Measurements from ENCODE around the gene PCDH8. TPM values are rescaled to one million over a fixed set of nuclear protein-coding genes. Genes with fewer than 3 reads are reported as not detected.

PCDH8 gene
- total RNA-seq, 1 donor from 2014 or later = not detected

GRCh38 chr13:52811841-52812240, 36.6 kb downstream of the PCDH8 start:
- Mint-ChIP-seq H3K27ac (no peak overlapping the region), H3K27me3 (peaks cover 5% of the 10 kb centered on the region), H3K4me3 (no peak overlapping the region), H3K36me3 (ENCODE audit: low read depth) (no peaks in the 10 kb centered on the region), H3K4me1 (no peaks in the 10 kb centered on the region), H3K9me3 (no peaks in the 10 kb centered on the region)
- no peak for TF ChIP-seq CTCF (IDR thresholded peaks at IDR 0.05)
- POLR2A ChIA-PET = no interaction called here
- intact Hi-C loops (cut with micrococcal nuclease) = no loop called here
- CTCF ChIA-PET = no interaction called here
- DNase-seq (no peak), ATAC-seq (ENCODE audit: low read depth) (no peak)

GRCh38 chr13:52810526-52810925, 37.9 kb downstream of the PCDH8 start:
- ATAC-seq (ENCODE audit: low read depth) (no peak), DNase-seq (no peak)
- H3K4me1 Mint-ChIP-seq = no peaks in the 10 kb centered on the region
- peaks cover 5% of the 10 kb centered on the region for H3K27me3 Mint-ChIP-seq
- no peak overlapping the region for H3K27ac Mint-ChIP-seq
- ChIA-PET POLR2A (no interaction called here), CTCF (no interaction called here)
- no peak overlapping the region for H3K4me3 Mint-ChIP-seq
- TF ChIP-seq CTCF (IDR thresholded peaks at IDR 0.05) = no peak
- no peaks in the 10 kb centered on the region for H3K9me3 Mint-ChIP-seq
- no peaks in the 10 kb centered on the region for H3K36me3 Mint-ChIP-seq (ENCODE audit: low read depth)
- intact Hi-C loops (cut with micrococcal nuclease) = no loop called here

GRCh38 chr13:52810011-52810410, 38.4 kb downstream of the PCDH8 start:
- H3K27ac Mint-ChIP-seq = no peak overlapping the region
- H3K4me1 Mint-ChIP-seq = no peaks in the 10 kb centered on the region
- H3K36me3 Mint-ChIP-seq (ENCODE audit: low read depth) = no peaks in the 10 kb centered on the region
- no peak for DNase-seq
- no peak for ATAC-seq (ENCODE audit: low read depth)
- intact Hi-C loops (cut with micrococcal nuclease) = no loop called here
- POLR2A ChIA-PET = no interaction called here
- H3K9me3 Mint-ChIP-seq = no peaks in the 10 kb centered on the region
- CTCF ChIA-PET = interaction anchor here (1.9 to 2.2 kb wide), 2 partner anchors 199 to 202 kb away, joined by 6 to 16 read pairs; no protein-coding TSS in a partner anchor
- peaks cover 9% of the 10 kb centered on the region for H3K27me3 Mint-ChIP-seq
- H3K4me3 Mint-ChIP-seq = no peak overlapping the region
- no peak for TF ChIP-seq CTCF (IDR thresholded peaks at IDR 0.05)

GRCh38 chr13:52809310-52809769, 39.1 kb downstream of the PCDH8 start:
- ATAC-seq (ENCODE audit: low read depth) (peak; percentile 61), DNase-seq (peak; percentile 20)
- intact Hi-C loops (cut with micrococcal nuclease) = no loop called here
- no peaks in the 10 kb centered on the region for H3K36me3 Mint-ChIP-seq (ENCODE audit: low read depth)
- no peak overlapping the region for H3K27ac Mint-ChIP-seq
- H3K9me3 Mint-ChIP-seq = no peaks in the 10 kb centered on the region
- no peaks in the 10 kb centered on the region for H3K4me1 Mint-ChIP-seq
- H3K4me3 Mint-ChIP-seq = no peak overlapping the region
- ChIA-PET CTCF (interaction anchor here (0.9 to 2.2 kb wide), 4 partner anchors 144 to 239 kb away, joined by 3 to 16 read pairs (median 5); no protein-coding TSS in a partner anchor), POLR2A (no interaction called here)
- no peak for TF ChIP-seq CTCF (IDR thresholded peaks at IDR 0.05)
- peaks cover 11% of the 10 kb centered on the region for H3K27me3 Mint-ChIP-seq

- Mint-ChIP-seq H3K9me3 (no peaks in the 10 kb centered on the region), H3K4me1 (no peaks in the 10 kb centered on the region), H3K27ac (no peak overlapping the region), H3K4me3 (no peak overlapping the region), H3K36me3 (ENCODE audit: low read depth) (no peaks in the 10 kb centered on the region), H3K27me3 (peaks cover 11% of the 10 kb centered on the region)
- CTCF ChIA-PET = interaction anchor here (0.9 to 2.2 kb wide), 5 partner anchors 11 to 239 kb away, joined by 3 to 16 read pairs (median 4); no protein-coding TSS in a partner anchor
- TF ChIP-seq CTCF (IDR thresholded peaks at IDR 0.05) = no peak
- POLR2A ChIA-PET = no interaction called here
- intact Hi-C loops (cut with micrococcal nuclease) = no loop called here
- DNase-seq = no peak
- no peak for ATAC-seq (ENCODE audit: low read depth)
Observed at GRCh38 chr13:52808842-52809219, 39.6 kb downstream of the PCDH8 start.
